IPS-18a (cell line): ENCODE results near the gene PARP3.

ENCODE experiments used
- H3K27ac ChIP-seq: one replicate; pipeline ENCODE4 v1.5.1; 2013; ENCODE audit warnings: low read length
- H3K27me3 ChIP-seq: one replicate; pipeline ENCODE4 v1.6.1; 2013; ENCODE audit warnings: mild to moderate bottlenecking, low read length; ENCODE audit not compliant: control insufficient read depth, insufficient read depth
- H3K36me3 ChIP-seq: one replicate; pipeline ENCODE4 v1.6.1; 2013; ENCODE audit warnings: low read depth, low read length; ENCODE audit not compliant: control insufficient read depth
- H3K4me1 ChIP-seq: one replicate; pipeline ENCODE4 v1.6.1; 2013; ENCODE audit warnings: low read depth, low read length; ENCODE audit not compliant: control insufficient read depth
- H3K4me3 ChIP-seq: one replicate; pipeline ENCODE4 v1.5.1; 2013; ENCODE audit warnings: low read length
- H3K9ac ChIP-seq: one replicate; pipeline ENCODE4 v1.6.1; 2013; ENCODE audit warnings: mild to moderate bottlenecking, low read length, moderate library complexity
- H3K9me3 ChIP-seq: one replicate; pipeline ENCODE4 v1.6.1; 2013; ENCODE audit warnings: low read depth, low read length; ENCODE audit not compliant: control insufficient read depth

PARP3 gene

GRCh38 chr3:51966016-51966415 is 23.9 kb downstream of the PARP3 start:
- H3K9me3 ChIP-seq: no peaks in the 10 kb centered on the region
- H3K27me3 ChIP-seq: peaks cover 19% of the 10 kb centered on the region
- H3K27ac ChIP-seq: no peak overlapping the region
- no peak overlapping the region for H3K9ac ChIP-seq
- no peaks in the 10 kb centered on the region for H3K36me3 ChIP-seq
- peaks cover 40% of the 10 kb centered on the region for H3K4me1 ChIP-seq
- no peak overlapping the region for H3K4me3 ChIP-seq

GRCh38 chr3:51966486-51966885 is 24.3 kb downstream of the PARP3 start:
- Histone ChIP-seq H3K36me3 (no peaks in the 10 kb centered on the region), H3K9me3 (no peaks in the 10 kb centered on the region), H3K4me1 (peaks cover 40% of the 10 kb centered on the region), H3K4me3 (peak overlapping the region; percentile 54), H3K27me3 (peaks cover 19% of the 10 kb centered on the region), H3K9ac (no peak overlapping the region), H3K27ac (no peak overlapping the region)

GRCh38 chr3:51966922-51967383 is 24.8 kb downstream of the PARP3 start:
- Histone ChIP-seq H3K36me3 (no peaks in the 10 kb centered on the region), H3K9ac (no peak overlapping the region), H3K27ac (no peak overlapping the region), H3K27me3 (peaks cover 19% of the 10 kb centered on the region), H3K4me1 (peaks cover 40% of the 10 kb centered on the region), H3K4me3 (peak overlapping the region; percentile 54), H3K9me3 (no peaks in the 10 kb centered on the region)

- peak within 1 kb of the TSS; percentile 92 for H3K27ac ChIP-seq
- peaks cover 40% of the 10 kb centered on the region for H3K4me1 ChIP-seq
- no peaks in the 10 kb centered on the region for H3K36me3 ChIP-seq
- peak within 1 kb of the TSS; percentile 83 for H3K4me3 ChIP-seq
- H3K9ac ChIP-seq: peak within 1 kb of the TSS; percentile 95
- H3K27me3 ChIP-seq: peaks cover 19% of the 10 kb centered on the region
- H3K9me3 ChIP-seq: no peaks in the 10 kb centered on the region
These were observed 25.4 kb downstream of the PARP3 start, which contains the start of gene PCBP4 for GRCh38 chr3:51967384-51968169. Gene PCBP4 (minus strand): TSS chr3:51967454. CDS start chr3:51961240, 6,214 bp downstream.

- H3K4me1 ChIP-seq: peaks cover 40% of the 10 kb centered on the region
- H3K9ac ChIP-seq: peak overlapping the region; percentile 95
- H3K4me3 ChIP-seq: peak overlapping the region; percentile 83
- H3K27ac ChIP-seq: peak overlapping the region; percentile 92
- H3K27me3 ChIP-seq: peaks cover 19% of the 10 kb centered on the region
- H3K9me3 ChIP-seq: no peaks in the 10 kb centered on the region
- H3K36me3 ChIP-seq: no peaks in the 10 kb centered on the region
These were observed 26.1 kb downstream of the PARP3 start for GRCh38 chr3:51968170-51968775.

GRCh38 chr3:51968883-51969678 is 26.9 kb downstream of the PARP3 start:
- Histone ChIP-seq H3K4me1 (peaks cover 36% of the 10 kb centered on the region), H3K27ac (peak overlapping the region; percentile 58), H3K4me3 (peak overlapping the region; percentile 83), H3K9ac (peak overlapping the region; percentile 95), H3K27me3 (peaks cover 21% of the 10 kb centered on the region), H3K9me3 (no peaks in the 10 kb centered on the region), H3K36me3 (no peaks in the 10 kb centered on the region)

- Histone ChIP-seq H3K27ac (no peak overlapping the region), H3K4me3 (no peak overlapping the region), H3K9ac (no peak overlapping the region), H3K9me3 (no peaks in the 10 kb centered on the region), H3K4me1 (peaks cover 36% of the 10 kb centered on the region), H3K36me3 (no peaks in the 10 kb centered on the region), H3K27me3 (peaks cover 28% of the 10 kb centered on the region)
These were observed 27.7 kb downstream of the PARP3 start for GRCh38 chr3:51969841-51970240.

- Histone ChIP-seq H3K9me3 (no peaks in the 10 kb centered on the region), H3K27ac (no peak overlapping the region), H3K4me1 (peaks cover 35% of the 10 kb centered on the region), H3K9ac (no peak overlapping the region), H3K4me3 (no peak overlapping the region), H3K36me3 (no peaks in the 10 kb centered on the region), H3K27me3 (peaks cover 29% of the 10 kb centered on the region)
These were observed 28.6 kb downstream of the PARP3 start for GRCh38 chr3:51970606-51971300.

- Histone ChIP-seq H3K4me3 (no peak overlapping the region), H3K9ac (no peak overlapping the region), H3K4me1 (peaks cover 29% of the 10 kb centered on the region), H3K27ac (no peak overlapping the region), H3K9me3 (no peaks in the 10 kb centered on the region), H3K36me3 (no peaks in the 10 kb centered on the region), H3K27me3 (peaks cover 29% of the 10 kb centered on the region)
These were observed 29.2 kb downstream of the PARP3 start for GRCh38 chr3:51971350-51971749.

- peaks cover 17% of the 10 kb centered on the region for H3K4me1 ChIP-seq
- peak overlapping the region; percentile 6 for H3K9ac ChIP-seq
- H3K4me3 ChIP-seq: peak overlapping the region; percentile 52
- H3K27ac ChIP-seq: no peak overlapping the region
- no peaks in the 10 kb centered on the region for H3K36me3 ChIP-seq
- H3K9me3 ChIP-seq: no peaks in the 10 kb centered on the region
- peaks cover 40% of the 10 kb centered on the region for H3K27me3 ChIP-seq
These were observed 32.3 kb downstream of the PARP3 start for GRCh38 chr3:51974277-51974962.
